GM19395 (cell line): ENCODE data around the gene FABP3.

Experiments used
- ATAC-seq: cut with Tn5 transposase; IDR thresholded peaks from one replicate; pipeline ENCODE4 v1.9.1; 2021; ENCODE audit warnings: mild to moderate bottlenecking, moderate library complexity; ENCODE audit not compliant: unreplicated experiment

The FABP3 gene

GRCh38 chr1:31324992-31325391, 47.9 kb downstream of the FABP3 start:
- ATAC-seq = no peak

GRCh38 chr1:31324093-31324492, 48.8 kb downstream of the FABP3 start:
- no peak for ATAC-seq

GRCh38 chr1:31318146-31318545, 54.7 kb downstream of the FABP3 start:
- no peak for ATAC-seq

GRCh38 chr1:31315902-31316301, 57.0 kb downstream of the FABP3 start:
- ATAC-seq = no peak
